GM21423 (cell line): ENCODE data around the gene UPF2.

ENCODE experiments used
- ATAC-seq: cut with Tn5 transposase; IDR thresholded peaks from one replicate; pipeline ENCODE4 v1.9.1; 2021; ENCODE audit warnings: mild to moderate bottlenecking, moderate library complexity; ENCODE audit not compliant: unreplicated experiment

UPF2 gene

DNA sequence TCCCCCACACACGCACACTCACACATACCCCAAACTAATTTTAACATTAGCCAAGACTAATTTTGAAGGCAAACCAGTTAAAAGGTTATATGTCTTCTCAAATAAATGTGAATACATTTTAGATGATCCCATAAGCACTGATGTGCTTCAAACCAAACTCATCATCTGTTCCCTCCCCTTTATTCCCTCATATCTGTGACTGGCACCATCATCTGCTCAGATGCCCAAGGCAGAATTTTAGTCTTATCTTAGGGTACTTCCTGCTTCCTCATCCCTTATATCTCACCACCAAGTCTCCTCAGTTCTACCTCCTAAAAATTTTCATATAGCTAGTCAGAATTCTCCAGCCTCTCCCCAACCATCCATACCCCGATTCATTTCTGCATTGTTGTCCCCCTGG is 80.4 kb downstream of the UPF2 start:
- no peak for ATAC-seq

DNA sequence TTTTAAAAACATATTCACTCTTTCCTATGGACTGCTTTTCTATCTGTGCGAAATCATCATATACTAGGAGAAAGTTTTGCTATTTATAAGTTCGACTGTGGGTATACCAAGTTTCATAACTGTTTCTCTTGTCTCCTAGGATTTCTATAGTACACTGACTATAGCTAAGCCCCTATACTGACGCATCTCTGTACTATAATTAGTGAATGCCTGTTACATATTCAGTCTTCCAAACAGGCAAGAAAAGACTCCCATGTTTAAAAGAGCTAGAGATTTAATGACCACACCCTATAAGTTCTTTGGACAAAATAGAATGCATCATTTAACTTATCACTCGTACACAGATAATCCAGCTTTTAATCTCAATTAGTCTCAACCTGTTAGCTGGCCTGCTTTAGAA is 80.8 kb downstream of the UPF2 start:
- no peak for ATAC-seq

GRCh38 chr10:11959966-11960365 is 82.6 kb downstream of the UPF2 start:
- no peak for ATAC-seq

GRCh38 chr10:11958956-11959355 is 83.7 kb downstream of the UPF2 start:
- no peak for ATAC-seq

DNA sequence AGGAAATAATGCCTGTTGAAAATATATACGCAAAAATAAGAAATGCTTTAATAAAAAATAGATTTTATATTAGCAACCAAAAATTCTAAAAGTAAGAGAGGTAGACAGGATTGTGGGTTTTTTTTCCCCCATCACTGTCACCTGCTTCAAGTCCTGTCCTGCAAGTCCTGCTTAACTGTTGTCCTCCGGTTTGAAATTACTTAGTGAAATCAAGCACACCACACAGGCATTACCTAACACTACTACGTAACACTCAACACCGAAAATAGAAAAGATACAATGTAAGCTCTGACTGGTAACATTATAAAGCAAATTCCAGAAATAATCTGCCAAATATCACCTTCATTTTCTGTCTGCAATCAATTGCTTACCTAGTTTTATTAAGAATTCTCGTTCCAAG is 90.9 kb downstream of the UPF2 start:
- ATAC-seq, result no peak

GRCh38 chr10:11950325-11951018 is 92.1 kb downstream of the UPF2 start:
- no peak for ATAC-seq

- no peak for ATAC-seq
These were observed 93.5 kb downstream of the UPF2 start for GRCh38 chr10:11949152-11949551.

DNA sequence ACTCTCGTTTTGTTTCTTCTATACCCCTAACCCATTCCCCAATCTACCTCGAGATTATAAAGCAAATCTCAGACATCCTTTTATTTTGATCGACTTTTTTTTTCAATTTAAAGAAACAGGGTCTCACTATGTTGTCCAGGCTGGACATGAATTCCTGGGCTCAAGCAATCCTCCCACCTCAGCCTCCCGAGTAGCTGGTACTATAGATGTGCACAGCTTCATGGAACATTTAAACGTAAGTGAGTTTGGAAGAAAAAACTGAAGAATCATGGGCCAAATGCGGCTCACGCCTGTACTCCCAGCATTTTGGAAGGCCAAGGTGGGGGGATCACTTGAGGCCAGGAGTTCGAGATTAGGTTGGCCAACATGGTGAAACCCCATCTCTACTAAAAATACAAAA is 96.0 kb downstream of the UPF2 start:
- no peak for ATAC-seq

- ATAC-seq, result no peak
These were observed 106.0 kb downstream of the UPF2 start for GRCh38 chr10:11936389-11937152.

DNA sequence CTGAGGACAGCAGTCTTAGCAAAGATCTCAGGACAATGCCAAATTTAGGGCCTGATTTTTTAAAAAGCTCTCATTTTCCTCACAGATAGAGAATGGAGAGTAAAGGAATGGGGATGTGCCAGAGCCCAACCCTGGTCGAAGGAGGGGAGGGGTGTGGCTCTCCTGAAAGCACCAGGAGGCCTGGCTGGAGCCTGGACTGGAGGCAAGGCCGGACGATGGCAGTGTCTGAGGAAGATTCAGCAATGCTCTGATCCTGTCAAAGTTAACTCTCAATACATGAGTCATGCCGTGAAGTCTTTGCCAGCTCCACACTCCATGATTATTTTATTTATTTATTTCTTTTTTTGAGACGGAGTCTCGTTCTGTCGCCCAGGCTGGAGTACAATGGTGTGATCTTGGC is 108.3 kb downstream of the UPF2 start:
- ATAC-seq, result no peak

DNA sequence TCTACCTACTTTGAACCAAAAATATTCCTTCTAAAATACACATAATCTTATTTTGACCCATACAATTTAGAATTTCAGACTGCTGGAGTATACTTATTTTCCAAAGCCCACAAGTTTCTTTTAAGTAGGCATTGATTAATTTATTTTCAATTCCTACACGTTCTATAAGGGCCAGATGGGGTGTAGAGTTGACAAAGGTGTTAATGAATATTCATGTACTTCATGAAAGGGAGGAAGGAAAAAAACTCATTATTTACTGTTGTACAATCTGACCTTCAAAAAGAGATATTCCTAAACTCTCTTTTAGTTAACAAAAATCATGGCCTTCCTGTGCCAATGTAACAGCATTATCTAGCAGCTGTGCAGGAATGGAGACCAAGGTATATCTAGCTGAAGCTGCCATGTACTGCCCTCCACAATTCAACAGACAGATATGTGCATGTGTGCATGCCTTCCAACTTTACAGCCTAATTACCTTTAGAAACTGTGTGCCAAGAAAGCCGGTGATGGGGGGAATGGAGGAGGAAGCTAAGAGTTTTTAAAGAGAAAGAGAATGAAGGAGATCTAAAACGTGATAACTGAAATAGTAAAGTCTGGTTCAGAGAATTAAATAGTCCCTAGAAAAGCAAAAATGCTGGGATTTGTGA is 108.9 kb downstream of the UPF2 start:
- no peak for ATAC-seq

DNA sequence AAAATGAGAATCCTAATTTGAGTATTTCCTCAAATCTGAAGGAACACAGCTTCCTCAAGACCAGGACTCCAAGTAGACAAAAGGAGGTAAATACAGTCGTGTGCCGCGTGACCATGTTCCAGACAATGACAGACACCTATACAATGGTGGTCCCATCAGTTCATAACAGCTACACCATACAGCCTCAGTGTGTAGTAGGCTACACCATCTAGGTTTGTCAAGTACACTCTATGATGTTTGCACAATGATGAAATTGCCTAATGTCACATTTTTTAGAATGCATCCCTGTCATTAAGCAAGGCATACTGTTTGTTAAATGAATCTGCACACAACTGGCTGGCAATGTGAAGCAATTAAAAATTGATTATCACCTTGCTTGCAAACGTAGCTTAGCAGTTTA is 111.6 kb downstream of the UPF2 start:
- ATAC-seq, result no peak

GRCh38 chr10:11930312-11930978 is 112.2 kb downstream of the UPF2 start:
- no peak for ATAC-seq

DNA sequence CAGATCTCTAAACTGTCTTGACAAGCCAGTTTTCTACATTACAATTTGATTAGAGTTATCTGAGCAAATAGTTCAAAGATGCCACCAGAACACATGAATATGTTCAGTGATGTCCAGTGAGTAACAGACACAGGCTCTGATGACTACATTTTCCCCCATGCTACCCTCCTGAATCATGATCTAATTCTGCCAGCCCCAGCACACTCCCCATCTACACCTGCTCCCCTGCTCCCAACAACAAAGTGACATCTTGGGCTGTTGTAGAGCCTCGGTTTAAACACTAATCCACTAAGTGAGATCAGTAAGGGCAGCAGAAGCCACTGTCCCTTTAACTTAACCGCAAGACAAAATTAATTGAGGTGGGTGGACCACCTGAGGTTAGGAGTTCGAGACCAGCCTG is 114.9 kb downstream of the UPF2 start:
- ATAC-seq, result no peak

- ATAC-seq, result no peak
These were observed 120.7 kb downstream of the UPF2 start for GRCh38 chr10:11921800-11922392.

DNA sequence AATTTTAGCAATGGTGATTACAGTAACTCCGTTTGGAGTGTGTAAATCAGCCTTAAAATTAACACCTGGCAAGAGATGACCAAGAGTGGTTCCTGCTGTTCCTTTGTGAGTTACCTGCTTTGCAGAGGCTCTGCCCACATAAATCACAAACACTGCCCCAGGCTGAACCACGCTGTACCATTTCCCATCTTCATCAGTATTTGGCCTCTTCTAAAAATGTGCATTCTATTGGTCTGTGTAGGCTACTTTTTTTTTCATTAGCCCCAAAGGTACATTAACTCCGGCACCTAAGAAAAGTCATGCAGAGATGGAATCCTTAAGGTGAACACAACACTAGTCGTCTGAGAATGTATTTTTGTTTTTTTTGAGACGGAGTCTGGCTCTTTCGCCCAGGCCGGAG is 123.3 kb downstream of the UPF2 start:
- ATAC-seq, result no peak

DNA sequence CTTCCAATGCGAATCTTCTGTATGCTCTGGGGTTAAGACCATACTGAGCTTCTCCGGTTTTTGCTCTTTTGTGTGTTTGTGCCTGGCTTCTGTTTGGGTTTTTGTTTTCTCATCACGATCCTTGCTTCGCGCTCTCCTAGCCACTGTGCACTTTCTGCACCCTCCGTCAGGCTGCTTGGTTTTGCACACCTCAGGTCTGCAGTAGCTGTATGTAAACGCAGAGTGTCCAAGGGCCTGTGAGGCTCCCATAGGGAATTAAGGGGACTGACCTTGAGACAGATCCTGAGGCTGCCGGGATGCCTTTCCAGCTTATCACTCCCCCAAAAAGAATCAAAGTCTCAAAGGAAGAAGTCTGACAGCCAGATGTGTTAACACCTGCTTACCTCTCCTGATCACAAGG is 124.2 kb downstream of the UPF2 start:
- ATAC-seq, result no peak

GRCh38 chr10:11913079-11913641 is 129.4 kb downstream of the UPF2 start:
- ATAC-seq, result no peak

- ATAC-seq, result no peak
These were observed 132.5 kb downstream of the UPF2 start for GRCh38 chr10:11910102-11910501.

DNA sequence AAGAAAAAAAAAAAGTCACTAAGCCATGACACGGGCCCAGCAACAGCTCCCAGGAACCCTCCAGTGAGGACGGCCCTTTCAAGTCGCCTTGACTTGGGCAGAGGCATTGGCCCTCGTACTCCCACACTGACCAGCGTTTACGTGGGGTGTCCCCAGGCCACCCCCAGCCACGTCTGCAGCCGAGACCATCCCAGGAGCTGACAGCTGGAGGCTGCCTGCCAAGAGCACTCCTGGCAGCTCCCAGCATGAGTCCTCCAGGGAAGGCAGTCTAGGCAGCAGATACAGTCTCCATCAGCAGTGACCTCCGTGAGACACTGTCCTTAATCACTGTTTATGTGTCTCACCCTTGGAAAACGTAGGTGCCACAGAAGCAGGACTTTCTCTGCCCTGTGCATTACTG is 133.0 kb downstream of the UPF2 start:
- no peak for ATAC-seq

DNA sequence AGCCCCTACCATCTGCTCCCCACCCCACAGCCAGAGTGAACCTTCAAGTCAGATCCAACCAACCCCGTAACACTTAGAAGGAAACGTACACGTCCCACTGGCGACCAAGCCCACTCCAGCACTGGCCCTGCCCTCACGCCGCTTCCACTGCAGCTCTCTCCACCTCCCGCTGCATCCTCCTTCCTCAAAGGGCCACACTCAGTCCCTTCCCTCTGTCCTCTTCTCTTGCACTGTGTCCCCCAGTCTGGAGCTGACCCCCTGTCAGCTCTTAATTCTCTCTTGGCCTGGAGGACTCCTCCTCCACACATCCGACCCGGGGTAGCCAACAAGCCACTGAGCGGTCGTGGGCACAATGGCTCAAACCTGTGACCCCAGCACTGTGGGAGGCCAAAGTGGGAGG is 133.6 kb downstream of the UPF2 start:
- ATAC-seq, result no peak
